ENCODE results near the gene NRG2. TPM values are rescaled to one million over a fixed set of nuclear protein-coding genes. Genes with fewer than 3 reads are reported as not detected.

NRG2 gene
- polyA plus RNA-seq, 1 of the 3 experiments (the other 2 are of a cell fraction), result 3.7 TPM

DNA sequence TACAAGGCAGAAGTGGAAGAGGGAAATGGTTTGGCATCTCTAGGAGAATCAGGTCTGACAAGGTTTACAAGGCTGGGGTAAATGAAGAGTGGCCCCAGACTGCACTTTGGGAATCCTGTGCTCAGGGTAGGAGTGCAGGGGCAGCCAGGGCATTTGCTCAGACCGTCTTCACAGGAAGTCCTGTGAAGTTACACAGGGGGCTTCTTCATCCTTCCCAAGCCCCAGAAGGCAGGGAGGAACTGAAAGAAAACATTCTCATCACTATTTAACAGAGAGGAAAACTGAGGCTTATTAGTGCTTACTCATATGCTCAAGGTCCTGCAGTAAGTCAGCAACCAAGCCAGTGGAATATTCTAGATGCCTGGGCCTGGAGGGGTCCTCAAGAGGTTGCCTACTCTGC lies 80.7 kb downstream of the NRG2 start:
- H3K4me2 ChIP-seq, result no peak overlapping the region
- CTCF ChIA-PET, result interaction anchor here (1.0 to 1.2 kb wide), 4 partner anchors 69 to 187 kb away, joined by 3 to 5 read pairs (median 4); no protein-coding TSS in a partner anchor
- no peaks in the 10 kb centered on the region for H3K9me2 ChIP-seq
- H3K9ac ChIP-seq, result no peak overlapping the region
- no peaks in the 10 kb centered on the region for H4K20me1 ChIP-seq (ENCODE audit: insufficient read depth)
- H3K36me3 ChIP-seq (replicated peaks in 1 of 2; ENCODE audit: control insufficient read depth in 1 of 2, insufficient read depth in 2 of 2, low read length in 1 of 2), result no peaks in the 10 kb centered on the region
- peaks cover 0 to 12% of the 10 kb centered on the region in 2 experiments; a peak in 1 of 4 replicates for H3K4me1 ChIP-seq (ENCODE audit: control insufficient read depth in 1 of 2, insufficient read depth in 2 of 2, low read depth in 1 of 2, low read length in 1 of 2)
- DNase-seq, result no peak
- no peaks in the 10 kb centered on the region for H3K9me3 ChIP-seq
- no peaks in the 10 kb centered on the region for H3F3A ChIP-seq (replicated peaks; ENCODE audit: insufficient read depth)
- no peak overlapping the region for H2AFZ ChIP-seq (ENCODE audit: low read depth)
- H3K4me3 ChIP-seq (ENCODE audit: low read depth in 2 of 2, low read length in 1 of 2), result no peak overlapping the region
- no peaks in the 10 kb centered on the region for H3K27me3 ChIP-seq (ENCODE audit: insufficient read depth)
- POLR2A ChIA-PET, result no interaction called here
- TF ChIP-seq MXI1 (IDR thresholded peaks at IDR 0.05; ENCODE audit: low read depth, low read length) (no peak), RCOR1 (IDR thresholded peaks at IDR 0.05; ENCODE audit: low read length) (no peak), FOXJ3 (CRISPR knock-in tag; IDR thresholded peaks at IDR 0.05) (no peak), EP300 (IDR thresholded peaks at IDR 0.05; ENCODE audit: borderline replicate concordance in 1 of 2, low read depth in 1 of 2, low read length in 1 of 2) (no peak), FOSL2 (IDR thresholded peaks at IDR 0.05; ENCODE audit: borderline replicate concordance, low read depth) (no peak), USF1 (IDR thresholded peaks at IDR 0.05; ENCODE audit: borderline replicate concordance, low read depth) (no peak), REST (IDR thresholded peaks at IDR 0.05; ENCODE audit: low read depth, low read length) (no peak), YY1 (IDR thresholded peaks at IDR 0.05; ENCODE audit: low read depth) (no peak), RFX5 (IDR thresholded peaks at IDR 0.05; ENCODE audit: low read length) (no peak), RAD21 (IDR thresholded peaks at IDR 0.05; ENCODE audit: low read length) (no peak), TEAD4 (IDR thresholded peaks at IDR 0.05; ENCODE audit: borderline replicate concordance, insufficient read depth) (no peak), NFIC (IDR thresholded peaks at IDR 0.05; ENCODE audit: borderline replicate concordance) (no peak), SMC3 (IDR thresholded peaks at IDR 0.05; ENCODE audit: low read depth, low read length) (no peak), RXRA (IDR thresholded peaks at IDR 0.05; ENCODE audit: borderline replicate concordance, low read depth) (no peak)
- no peak overlapping the region for H3K27ac ChIP-seq (ENCODE audit: low read depth in 2 of 2, low read length in 1 of 2)
- no peaks in the 10 kb centered on the region for H3K79me2 ChIP-seq (ENCODE audit: insufficient read depth)
- WGBS (ENCODE audit: low lambda C conversion rate), result 63% methylated on average over 1 of the region's 1 CpG
